Measurements from ENCODE around the gene FIGNL2. TPM values are rescaled to one million over a fixed set of nuclear protein-coding genes. Genes with fewer than 3 reads are reported as not detected.
A peak's percentile ranks its signal among the peaks of the same experiment; 100 is the strongest.

The FIGNL2 gene
- total and polyA plus RNA-seq, 2 experiments from 2014 or later = 1.1 to 5.2 TPM

- no peaks in the 10 kb centered on the region for H3K9me3 Mint-ChIP-seq
- Histone ChIP-seq H3K9me2 (ENCODE audit: insufficient read depth) (0 out of 2 replicates have a peak, but pooled peaks cover 3% of the 10 kb centered on the region), H2AFZ (no peak overlapping the region), H3K27ac (ENCODE audit: low read depth) (no peak overlapping the region), H3K4me3 (no peak overlapping the region), H3K36me3 (ENCODE audit: insufficient read depth) (no peaks in the 10 kb centered on the region), H3K4me1 (ENCODE audit: insufficient read depth) (peaks cover 68% of the 10 kb centered on the region), H3K79me2 (replicated peaks; ENCODE audit: insufficient read depth) (no peaks in the 10 kb centered on the region), H4K20me1 (replicated peaks; ENCODE audit: insufficient read depth) (no peaks in the 10 kb centered on the region; the same call in 1 of the 2 replicates), H3K27me3 (ENCODE audit: insufficient read depth) (no peaks in the 10 kb centered on the region), H3K4me2 (no peak overlapping the region), H3F3A (replicated peaks; ENCODE audit: low read depth) (0 out of 2 replicates have a peak, but pooled peaks cover 3% of the 10 kb centered on the region)
- no peak overlapping the region for H3K27ac Mint-ChIP-seq
- ATAC-seq (no peak), DNase-seq (ENCODE audit: low spot score) (no peak)
- TF ChIP-seq NANOG (IDR thresholded peaks at IDR 0.05; ENCODE audit: borderline replicate concordance) (no peak), REST (IDR thresholded peaks at IDR 0.05; ENCODE audit: unreplicated experiment) (no peak), ZNF331 (CRISPR knock-in tag; IDR thresholded peaks at IDR 0.05; ENCODE audit: low read depth) (no peak), CREB1 (CRISPR knock-in tag; IDR thresholded peaks at IDR 0.05; ENCODE audit: low read depth) (no peak), STAT1 (IDR thresholded peaks at IDR 0.05; ENCODE audit: unreplicated experiment) (no peak), CTCF (conservative IDR thresholded peaks at IDR 0.05; ENCODE audit: low read depth in 2 of 2) (no peak), JUNB (IDR thresholded peaks at IDR 0.05; ENCODE audit: unreplicated experiment) (no peak), ZNF114 (CRISPR knock-in tag; IDR thresholded peaks at IDR 0.05) (no peak), ZNF462 (CRISPR knock-in tag; IDR thresholded peaks at IDR 0.05) (no peak), EZH2 (IDR thresholded peaks at IDR 0.05; ENCODE audit: low read depth, unreplicated experiment) (no peak), POLR2AphosphoS5 (IDR thresholded peaks at IDR 0.05; ENCODE audit: low read depth) (no peak), EZH2phosphoT487 (IDR thresholded peaks at IDR 0.05; ENCODE audit: unreplicated experiment) (no peak), ETS1 (IDR thresholded peaks at IDR 0.05) (no peak)
- H3K36me3 Mint-ChIP-seq (ENCODE audit: low read depth) = peaks cover 4% of the 10 kb centered on the region; the same call in 1 of the 3 replicates
- H3K4me3 Mint-ChIP-seq = peak overlapping the region; percentile 5; the same call in 1 of the 3 replicates
- H3K27me3 Mint-ChIP-seq (ENCODE audit: insufficient read depth, low read depth, poor library complexity) = peaks cover 32% of the 10 kb centered on the region
- H3K4me1 Mint-ChIP-seq = peaks cover 73% of the 10 kb centered on the region
Measured at GRCh38 chr12:51833448-51834227, 14.9 kb downstream of the FIGNL2 start.
